TTC549 (cell line): ENCODE results near the gene OLFML2B.
"Not testable (repeated sequence)": the region's sequence is repeated elsewhere in the genome, so short reads cannot be mapped to it uniquely, and the experiment has no call there.

Experiments
- FAIRE-seq: peaks from 2 replicates; lab custom pipeline; 2012; peaks lifted over from hg19 to GRCh38; lab: Jason Lieb, UNC

The OLFML2B gene

DNA sequence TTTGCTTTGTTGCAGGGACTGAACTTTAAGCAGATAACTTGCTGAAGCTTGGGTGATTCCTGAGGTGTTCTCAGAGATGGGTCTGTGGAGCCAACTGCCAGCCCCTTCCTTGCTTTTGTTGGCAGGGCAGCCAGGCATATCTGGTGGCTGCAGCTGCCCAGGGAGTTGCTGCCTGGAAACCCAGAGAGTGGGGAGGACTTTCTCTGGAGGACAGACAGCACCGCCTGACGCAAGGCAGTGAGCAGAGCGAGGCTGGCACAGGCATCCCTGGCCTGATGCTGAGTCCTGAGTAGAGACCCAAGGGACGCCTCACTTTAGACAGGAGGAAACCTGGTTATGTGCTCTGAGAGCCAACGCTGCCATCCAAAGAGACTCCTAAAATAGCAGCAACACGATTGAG, 9.8 kb upstream of the OLFML2B start:
- FAIRE-seq, result no peak

DNA sequence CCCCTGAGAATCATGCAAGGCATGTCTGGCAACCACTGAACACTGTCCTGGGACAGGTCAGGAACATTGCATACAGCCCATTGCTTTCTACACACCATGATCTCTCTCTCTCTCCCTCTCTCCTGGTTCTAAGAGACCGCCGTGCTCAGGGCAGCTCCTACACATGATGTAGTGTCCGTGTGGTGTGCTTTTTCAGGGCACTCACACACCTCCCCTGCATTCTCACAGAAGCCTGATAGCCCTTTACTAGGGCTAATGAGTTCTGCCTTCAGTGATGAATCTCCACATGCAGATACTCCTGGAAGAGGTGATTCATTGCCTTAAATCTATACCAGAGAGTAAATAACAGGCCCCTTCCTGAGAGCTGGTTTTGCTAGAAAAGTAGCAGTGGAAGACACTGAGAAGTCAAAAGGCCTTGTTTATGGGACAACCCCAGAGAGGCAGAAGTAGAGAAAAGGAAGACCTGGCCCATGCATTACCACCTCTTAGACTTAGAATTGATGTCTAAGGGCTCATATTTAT, 7.2 kb upstream of the OLFML2B start:
- FAIRE-seq, result no peak

DNA sequence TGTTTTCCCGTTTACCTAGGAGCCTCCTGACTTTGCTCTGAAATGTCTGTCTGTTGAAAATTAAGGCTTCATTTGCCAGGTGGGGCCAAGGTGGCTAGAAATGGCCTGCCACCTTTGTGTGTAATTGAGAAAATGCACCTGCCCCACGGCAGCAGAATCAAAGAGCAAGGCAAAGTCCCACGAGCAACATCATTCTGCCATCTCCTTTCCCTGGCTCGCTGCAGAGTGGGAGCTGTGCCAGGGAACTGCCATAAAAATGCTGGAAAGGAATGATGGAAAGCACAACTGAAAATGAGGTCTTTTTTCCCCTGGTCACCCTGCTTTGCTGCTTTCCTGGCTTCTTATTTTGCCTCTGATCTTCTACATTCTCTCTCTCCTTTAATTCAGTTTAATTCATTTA, 5.5 kb upstream of the OLFML2B start:
- FAIRE-seq, result no peak

DNA sequence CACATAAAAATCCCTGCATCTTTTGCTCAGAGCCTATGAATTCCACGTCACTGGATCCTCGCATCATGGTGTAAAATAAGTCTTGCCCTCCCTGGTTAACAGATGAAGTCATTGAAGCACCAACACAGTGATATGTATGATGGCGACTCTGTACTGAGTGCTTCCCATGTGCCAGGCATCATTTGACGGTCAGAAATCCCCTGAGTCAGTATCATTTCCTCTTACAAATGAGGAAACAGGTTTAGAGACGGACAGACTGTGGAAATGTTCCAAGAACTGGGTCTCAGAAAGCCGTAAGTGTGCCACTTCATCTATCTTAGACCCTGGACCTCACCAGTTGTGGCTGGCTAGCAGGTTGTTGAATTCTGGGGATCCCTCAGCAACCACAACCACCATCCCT, 5.1 kb upstream of the OLFML2B start:
- no peak for FAIRE-seq

DNA sequence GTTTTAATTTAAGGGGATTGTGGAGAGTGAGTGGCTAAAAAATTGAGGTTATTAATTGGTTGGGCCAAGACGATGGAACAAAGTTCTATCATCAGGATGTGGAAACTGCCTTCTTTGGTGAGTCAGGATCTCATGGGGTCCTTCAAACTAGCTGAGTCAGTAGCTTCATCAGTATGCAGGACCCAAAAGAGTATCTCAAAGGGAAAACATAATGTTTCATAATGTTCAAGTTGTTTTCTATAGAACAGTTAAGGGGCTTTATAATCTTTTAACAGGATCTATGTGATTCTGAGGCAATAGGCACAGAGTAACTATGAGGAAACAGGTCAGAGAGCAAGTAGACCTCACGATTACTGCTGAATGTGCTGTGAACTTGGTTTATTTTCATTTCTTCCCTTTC, 3.2 kb upstream of the OLFML2B start:
- FAIRE-seq, result no peak

- FAIRE-seq, result no peak
These were observed 1.9 kb upstream of the OLFML2B start for GRCh38 chr1:162025541-162025940.

DNA sequence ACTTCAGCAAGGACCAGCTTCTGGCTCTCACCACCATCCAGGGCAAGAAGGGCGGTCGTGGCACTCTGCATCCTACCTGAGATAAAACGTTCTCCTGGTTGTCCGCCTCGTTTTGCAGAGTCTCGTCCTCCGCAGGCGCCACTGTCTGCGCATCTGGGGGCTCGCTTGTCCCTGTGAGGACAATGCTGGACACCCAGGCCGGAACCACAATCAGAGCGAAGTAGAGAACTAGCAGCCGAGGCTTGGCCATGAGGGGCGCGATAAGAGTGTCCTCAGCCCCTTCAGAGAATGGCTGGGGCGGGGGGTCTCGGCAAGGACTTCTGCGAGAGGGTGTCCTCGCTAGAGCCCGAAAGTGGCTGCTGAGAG, 505 bp downstream of the OLFML2B start:
- no peak for FAIRE-seq

DNA sequence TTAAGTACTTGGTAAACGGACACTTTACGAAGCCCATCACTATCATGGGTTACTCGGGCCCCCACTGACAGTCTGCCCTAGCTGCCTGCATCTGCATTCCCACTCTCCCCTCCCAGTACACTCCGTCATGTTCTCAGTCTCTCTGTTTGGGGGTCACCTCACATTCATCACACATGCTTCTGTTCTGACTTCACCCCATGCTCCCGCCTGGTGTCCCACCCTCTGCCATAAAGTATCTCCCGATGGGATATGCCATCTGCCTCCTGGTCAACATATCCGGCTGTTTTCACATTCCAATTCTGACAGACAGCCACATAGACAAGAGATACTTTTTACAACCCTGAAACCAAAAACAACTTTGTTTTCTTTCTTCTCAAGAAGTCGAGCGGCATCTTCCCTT, 1.0 kb downstream of the OLFML2B start:
- FAIRE-seq, result no peak

- no peak for FAIRE-seq
These were observed 2.5 kb downstream of the OLFML2B start for GRCh38 chr1:162021124-162021523.

GRCh38 chr1:162020150-162020549, 3.5 kb downstream of the OLFML2B start:
- no peak for FAIRE-seq

- no peak for FAIRE-seq
These were observed 4.2 kb downstream of the OLFML2B start for GRCh38 chr1:162019446-162019845.

GRCh38 chr1:162019006-162019405, 4.7 kb downstream of the OLFML2B start:
- FAIRE-seq, result no peak

DNA sequence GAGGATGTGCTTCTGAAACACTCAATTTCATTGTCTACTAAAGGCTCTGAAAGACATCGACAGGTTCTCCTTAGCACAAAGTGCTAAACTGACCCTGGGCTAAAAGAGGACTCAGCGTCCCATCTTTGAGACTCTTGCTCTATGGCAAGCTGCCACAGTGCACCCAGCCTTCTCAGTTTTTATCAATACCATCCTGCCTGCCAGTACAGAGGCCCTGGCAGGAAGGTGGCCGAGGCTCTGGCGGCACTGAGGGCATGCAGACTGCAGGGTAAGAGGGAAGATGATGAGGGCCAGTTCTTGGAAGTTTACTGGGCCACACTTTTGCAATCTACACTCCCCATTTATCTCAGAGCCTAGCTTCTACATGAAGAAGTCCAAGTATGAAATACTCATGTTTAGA, 5.3 kb downstream of the OLFML2B start:
- no peak for FAIRE-seq

GRCh38 chr1:162017791-162018190, 5.9 kb downstream of the OLFML2B start:
- FAIRE-seq, result not testable (repeated sequence)

DNA sequence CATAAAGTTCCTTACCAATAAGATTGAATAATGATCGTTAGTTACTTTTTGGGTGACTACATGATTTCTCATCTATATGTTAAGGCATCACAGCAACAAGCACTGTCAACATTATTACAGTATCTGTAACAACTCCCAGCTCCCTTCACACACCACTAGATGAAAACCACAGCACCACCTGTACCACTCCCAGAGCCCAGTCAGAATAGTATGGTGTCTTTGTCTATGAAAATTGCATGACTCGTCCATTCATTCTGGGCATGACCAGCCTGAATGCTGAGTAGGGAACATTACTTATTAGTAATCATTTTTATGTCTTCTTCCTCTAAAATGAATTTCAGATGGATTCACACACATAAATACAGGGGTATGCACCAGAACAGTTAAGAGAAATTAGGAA, 7.0 kb downstream of the OLFML2B start:
- FAIRE-seq, result no peak

GRCh38 chr1:162015196-162015595, 8.5 kb downstream of the OLFML2B start:
- no peak for FAIRE-seq

DNA sequence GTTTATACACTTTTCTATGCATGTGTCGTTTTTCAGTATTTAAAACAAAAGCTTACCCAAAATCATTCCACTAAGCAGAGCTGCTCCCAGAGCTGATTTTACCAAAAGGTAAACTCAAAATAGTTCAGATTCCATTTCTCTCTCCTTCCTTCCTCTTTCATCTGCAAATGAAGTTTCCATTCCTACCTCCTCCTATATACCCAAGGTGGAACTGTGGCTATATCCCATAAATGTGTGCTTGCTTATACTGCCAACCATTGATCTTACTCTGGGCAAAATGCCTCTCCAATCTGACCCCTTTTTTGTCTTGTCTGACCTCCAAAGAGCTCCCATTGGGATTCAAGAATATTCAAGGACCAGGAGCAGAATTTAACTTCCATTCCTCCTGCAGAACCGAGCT, 9.5 kb downstream of the OLFML2B start:
- FAIRE-seq, result no peak

DNA sequence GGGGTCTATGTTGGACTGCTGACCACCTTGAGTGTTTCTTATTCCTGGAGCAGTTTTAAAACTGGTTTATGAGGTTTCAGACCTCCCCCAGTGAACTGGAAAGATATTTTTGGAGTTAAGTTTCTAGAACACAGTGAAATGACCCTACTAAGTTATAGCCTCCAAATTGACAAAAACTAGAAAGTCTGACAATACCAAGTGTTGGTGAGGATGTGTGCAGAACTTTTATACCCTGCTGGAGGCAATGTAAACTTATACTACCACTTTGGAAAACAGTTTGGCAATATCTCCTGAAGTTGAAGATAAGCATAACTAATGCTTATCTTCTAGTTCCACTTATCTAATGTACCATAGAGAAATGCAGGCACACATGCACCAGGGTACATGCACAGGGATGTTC, 10.4 kb downstream of the OLFML2B start:
- no peak for FAIRE-seq

- no peak for FAIRE-seq
These were observed 12.2 kb downstream of the OLFML2B start for GRCh38 chr1:162011337-162012012.

DNA sequence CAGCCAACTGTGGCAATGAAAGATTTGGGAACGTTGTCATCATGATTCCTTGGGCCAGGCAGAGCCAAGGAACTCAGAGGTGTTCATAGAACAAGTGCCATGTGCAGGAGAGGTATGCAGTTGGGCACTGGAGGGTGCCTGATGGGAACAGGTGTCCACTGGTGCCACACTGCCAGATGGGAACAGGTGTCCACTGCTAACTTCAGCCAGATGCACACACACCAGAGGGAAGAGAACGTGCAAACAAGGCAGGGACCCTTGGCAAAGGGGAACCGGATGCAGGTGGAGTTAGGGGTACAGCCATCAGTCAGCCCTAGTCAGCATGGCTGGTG, 13.5 kb downstream of the OLFML2B start:
- no peak for FAIRE-seq

DNA sequence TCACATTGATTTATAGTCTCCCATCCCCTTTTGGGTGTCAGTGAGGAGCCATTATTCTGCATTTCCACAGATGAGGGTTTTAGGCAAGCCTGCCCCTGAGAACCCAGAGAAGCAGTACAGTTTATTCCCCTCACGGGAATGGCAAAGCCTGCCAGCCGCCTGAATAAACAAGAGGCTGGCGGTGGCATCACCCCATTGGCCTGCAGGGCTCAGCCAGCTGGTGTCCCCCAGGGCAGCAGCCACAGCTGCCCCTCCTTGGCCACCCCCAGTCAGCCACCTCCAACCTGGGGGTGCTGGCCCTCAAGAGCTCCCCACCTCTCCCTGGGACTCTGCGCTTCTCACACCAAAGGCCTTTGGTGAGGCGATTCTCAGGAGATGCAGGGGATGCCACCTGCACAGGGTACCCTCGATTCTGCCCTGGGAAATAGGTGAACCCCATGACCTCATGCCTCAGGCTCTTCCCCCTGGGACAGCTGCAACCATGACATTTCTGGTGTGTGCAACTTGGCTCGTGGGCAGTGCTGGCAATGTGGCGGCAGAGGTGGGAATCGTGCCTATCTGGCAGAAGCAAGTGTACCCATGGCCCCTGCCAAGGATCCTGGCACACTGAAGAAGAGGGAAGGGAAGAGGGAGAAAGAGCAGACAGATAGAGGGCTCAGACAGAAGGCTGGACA, 14.0 kb downstream of the OLFML2B start:
- no peak for FAIRE-seq

GRCh38 chr1:162008799-162009198, 14.9 kb downstream of the OLFML2B start:
- no peak for FAIRE-seq

DNA sequence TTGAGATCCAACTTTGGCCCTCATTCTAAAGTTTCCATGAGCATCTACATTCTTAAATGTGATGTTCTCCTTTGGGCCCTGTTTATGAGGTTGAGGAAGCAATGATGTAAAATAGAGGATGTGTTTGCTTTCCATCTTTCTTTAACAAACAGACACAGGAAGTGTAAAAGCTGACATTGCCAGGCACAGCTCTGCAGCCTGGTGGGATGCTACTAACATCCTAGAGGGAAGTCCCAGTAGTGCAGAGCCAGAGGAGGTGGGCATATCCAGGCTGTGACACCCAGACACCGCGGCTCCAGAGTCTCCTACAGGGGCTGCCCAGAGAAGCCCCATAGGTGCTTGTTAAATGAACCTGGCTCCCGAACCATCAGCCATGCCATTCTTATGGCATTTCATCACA, 16.2 kb downstream of the OLFML2B start:
- no peak for FAIRE-seq

GRCh38 chr1:162006081-162006480, 17.6 kb downstream of the OLFML2B start:
- no peak for FAIRE-seq
